PFSK-1 (cell line): ENCODE data around the gene CDK15.

Source experiments
- POLR2AphosphoS5 ChIP-seq: IDR thresholded peaks from 2 replicates; pipeline ENCODE4 v1.6.1; 2012; ENCODE audit warnings: low read depth, mild to moderate bottlenecking, control low read depth, low read length, moderate library complexity
- TAF1 ChIP-seq: IDR thresholded peaks from 2 replicates; pipeline ENCODE4 v1.6.1; 2012; ENCODE audit warnings: low read length, control low read depth, borderline replicate concordance; ENCODE audit not compliant: insufficient read depth
- TF ChIP-seq, protein P1 (sequence below), 2 experiments: IDR thresholded peaks; 2 replicates each; pipeline versions ENCODE4 v1.6.1 to v1.8.0; 2011 to 2012; ENCODE audit warnings: low read depth in 2 of 2, low read length in 2 of 2, control low read depth in 1 of 2, inconsistent platforms in 1 of 2, mild to moderate bottlenecking in 1 of 2, moderate library complexity in 1 of 2; ENCODE audit not compliant: insufficient read depth in 1 of 2

DNA sequence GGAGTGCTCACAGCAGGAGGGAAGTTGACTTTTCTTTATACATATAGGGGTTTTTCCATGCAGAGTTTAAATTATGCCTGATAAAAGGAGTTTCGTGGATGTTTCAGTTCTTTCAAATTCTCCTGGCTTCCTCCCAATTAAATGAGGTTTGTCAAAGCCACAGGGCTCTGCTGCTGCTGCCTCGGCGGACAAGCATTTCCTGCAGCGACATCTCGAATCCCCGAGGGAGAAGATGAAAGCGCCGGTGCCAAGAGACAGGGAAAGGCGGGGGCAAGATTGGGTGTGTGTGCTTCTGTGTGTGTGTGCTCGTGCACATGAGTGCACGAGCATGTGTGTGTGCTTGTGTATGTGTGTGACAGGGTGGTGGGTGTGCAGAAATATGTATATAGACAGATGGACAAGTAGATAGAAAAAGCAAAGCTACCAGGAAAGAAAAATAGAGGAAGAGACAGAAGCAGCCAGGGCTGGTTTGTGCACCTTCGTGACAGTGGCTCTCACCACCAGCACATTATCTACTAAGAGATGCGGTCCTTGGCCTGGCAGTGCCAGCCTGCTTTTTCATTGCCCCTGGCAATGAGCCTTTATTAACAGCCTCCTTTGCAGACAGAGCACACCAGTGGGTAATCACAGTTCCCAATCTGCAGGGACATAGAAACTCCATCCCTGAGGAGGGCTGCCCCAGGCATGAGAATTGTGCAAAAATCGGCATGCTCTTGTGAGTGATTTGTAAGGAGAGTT is 76.2 kb downstream of the CDK15 start:
- TF ChIP-seq POLR2AphosphoS5 (no peak), TAF1 (no peak)
- TF ChIP-seq, protein P1, sequence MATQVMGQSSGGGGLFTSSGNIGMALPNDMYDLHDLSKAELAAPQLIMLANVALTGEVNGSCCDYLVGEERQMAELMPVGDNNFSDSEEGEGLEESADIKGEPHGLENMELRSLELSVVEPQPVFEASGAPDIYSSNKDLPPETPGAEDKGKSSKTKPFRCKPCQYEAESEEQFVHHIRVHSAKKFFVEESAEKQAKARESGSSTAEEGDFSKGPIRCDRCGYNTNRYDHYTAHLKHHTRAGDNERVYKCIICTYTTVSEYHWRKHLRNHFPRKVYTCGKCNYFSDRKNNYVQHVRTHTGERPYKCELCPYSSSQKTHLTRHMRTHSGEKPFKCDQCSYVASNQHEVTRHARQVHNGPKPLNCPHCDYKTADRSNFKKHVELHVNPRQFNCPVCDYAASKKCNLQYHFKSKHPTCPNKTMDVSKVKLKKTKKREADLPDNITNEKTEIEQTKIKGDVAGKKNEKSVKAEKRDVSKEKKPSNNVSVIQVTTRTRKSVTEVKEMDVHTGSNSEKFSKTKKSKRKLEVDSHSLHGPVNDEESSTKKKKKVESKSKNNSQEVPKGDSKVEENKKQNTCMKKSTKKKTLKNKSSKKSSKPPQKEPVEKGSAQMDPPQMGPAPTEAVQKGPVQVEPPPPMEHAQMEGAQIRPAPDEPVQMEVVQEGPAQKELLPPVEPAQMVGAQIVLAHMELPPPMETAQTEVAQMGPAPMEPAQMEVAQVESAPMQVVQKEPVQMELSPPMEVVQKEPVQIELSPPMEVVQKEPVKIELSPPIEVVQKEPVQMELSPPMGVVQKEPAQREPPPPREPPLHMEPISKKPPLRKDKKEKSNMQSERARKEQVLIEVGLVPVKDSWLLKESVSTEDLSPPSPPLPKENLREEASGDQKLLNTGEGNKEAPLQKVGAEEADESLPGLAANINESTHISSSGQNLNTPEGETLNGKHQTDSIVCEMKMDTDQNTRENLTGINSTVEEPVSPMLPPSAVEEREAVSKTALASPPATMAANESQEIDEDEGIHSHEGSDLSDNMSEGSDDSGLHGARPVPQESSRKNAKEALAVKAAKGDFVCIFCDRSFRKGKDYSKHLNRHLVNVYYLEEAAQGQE (IDR thresholded peaks at IDR 0.05; ENCODE audit: insufficient read depth in 1 of 2, low read depth in 2 of 2, low read length in 2 of 2) = no peak
